ENCODE data around the gene CDH16.

CDH16 gene

GRCh38 chr16:66890799-66891198 lies 27.9 kb downstream of the CDH16 start:
- DNase-seq (ENCODE audit: low spot score) = no peak
- no peak for TF ChIP-seq CTCF (IDR thresholded peaks at IDR 0.05; ENCODE audit: extremely low read depth, insufficient read depth, missing control alignments)
- in situ Hi-C loops (cut with MboI; ENCODE audit: low pct_unique_long_range_greater_than_20kb, low sequenced_read_pairs, unreplicated experiment) = no loop called here

GRCh38 chr16:66889622-66890021 lies 29.1 kb downstream of the CDH16 start:
- no peak for TF ChIP-seq CTCF (IDR thresholded peaks at IDR 0.05; ENCODE audit: extremely low read depth, insufficient read depth, missing control alignments)
- no peak for DNase-seq (ENCODE audit: low spot score)
- in situ Hi-C loops (cut with MboI; ENCODE audit: low pct_unique_long_range_greater_than_20kb, low sequenced_read_pairs, unreplicated experiment) = no loop called here

- TF ChIP-seq CTCF (IDR thresholded peaks at IDR 0.05; ENCODE audit: extremely low read depth, insufficient read depth, missing control alignments) = no peak
- no peak for DNase-seq (ENCODE audit: low spot score)
- in situ Hi-C loops (cut with MboI; ENCODE audit: low pct_unique_long_range_greater_than_20kb, low sequenced_read_pairs, unreplicated experiment) = no loop called here
Observed at GRCh38 chr16:66888647-66889615, 29.8 kb downstream of the CDH16 start.

DNA sequence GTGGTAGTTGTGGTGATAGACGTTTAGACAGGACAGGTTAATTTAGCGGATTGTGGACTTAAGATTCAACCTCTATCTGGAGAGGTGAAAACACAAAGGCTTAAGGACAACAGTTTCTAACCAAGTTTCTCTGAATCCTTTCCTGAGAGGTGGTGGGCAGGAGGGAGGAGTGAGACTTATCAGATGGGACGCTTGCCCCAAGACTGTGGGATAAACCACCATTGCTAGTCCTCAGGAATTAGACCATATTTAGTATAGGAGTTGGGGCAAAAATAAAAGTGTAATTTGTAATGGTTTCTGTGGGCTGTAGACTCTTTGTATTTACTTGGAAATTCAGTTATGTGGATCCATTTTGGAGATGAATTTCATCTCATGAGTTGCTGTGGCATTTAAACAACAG lies 31.8 kb downstream of the CDH16 start:
- in situ Hi-C loops (cut with MboI; ENCODE audit: low pct_unique_long_range_greater_than_20kb, low sequenced_read_pairs, unreplicated experiment) = no loop called here
- no peak for TF ChIP-seq CTCF (IDR thresholded peaks at IDR 0.05; ENCODE audit: extremely low read depth, insufficient read depth, missing control alignments)
- no peak for DNase-seq (ENCODE audit: low spot score)

DNA sequence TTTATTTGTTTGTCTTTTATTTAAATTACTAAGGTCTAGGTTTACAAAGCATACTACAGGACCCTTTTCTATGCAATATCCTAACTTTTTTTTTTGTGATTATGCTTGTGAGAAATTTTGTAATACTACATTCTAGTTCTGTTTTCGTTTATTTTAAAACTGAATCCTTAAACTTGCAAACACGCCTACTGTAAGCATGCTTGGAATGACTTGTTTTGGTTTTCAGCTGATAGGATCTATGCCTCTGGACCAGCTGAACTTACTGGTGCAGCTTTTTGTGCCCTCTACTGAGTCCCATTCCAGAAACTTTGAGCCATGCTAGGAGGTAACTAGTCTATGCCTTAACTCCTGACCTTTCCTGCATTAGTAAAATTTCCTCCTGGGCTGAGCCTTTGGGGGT lies 32.4 kb downstream of the CDH16 start:
- in situ Hi-C loops (cut with MboI; ENCODE audit: low pct_unique_long_range_greater_than_20kb, low sequenced_read_pairs, unreplicated experiment) = no loop called here
- TF ChIP-seq CTCF (IDR thresholded peaks at IDR 0.05; ENCODE audit: extremely low read depth, insufficient read depth, missing control alignments) = no peak
- DNase-seq (ENCODE audit: low spot score) = no peak

GRCh38 chr16:66885491-66885890 lies 33.2 kb downstream of the CDH16 start:
- no peak for DNase-seq (ENCODE audit: low spot score)
- TF ChIP-seq CTCF (IDR thresholded peaks at IDR 0.05; ENCODE audit: extremely low read depth, insufficient read depth, missing control alignments) = no peak
- in situ Hi-C loops (cut with MboI; ENCODE audit: low pct_unique_long_range_greater_than_20kb, low sequenced_read_pairs, unreplicated experiment) = no loop called here

Data from GM13977 (cell line).